H9 (cell line): Measurements from ENCODE around the gene RTN1. TPM values are rescaled to one million over a fixed set of nuclear protein-coding genes. Genes with fewer than 3 reads are reported as not detected.

Experiments used
- DNase-seq: peaks from one replicate; pipeline ENCODE4 v3.0.0-alpha.2; 2017
- H2AFZ ChIP-seq: one replicate; pipeline ENCODE4 v1.6.1; 2013; ENCODE audit warnings: mild to moderate bottlenecking, low read length, control low read depth, moderate library complexity
- H2AK5ac ChIP-seq: 2 replicates; pipeline ENCODE4 v1.6.1; 2013; ENCODE audit warnings: low read length, control low read depth, mixed read lengths; ENCODE audit not compliant: insufficient read length
- H2BK120ac ChIP-seq: one replicate; pipeline ENCODE4 v1.6.1; 2013; ENCODE audit warnings: low read depth, mild to moderate bottlenecking, low read length, control low read depth, inconsistent platforms; ENCODE audit not compliant: poor library complexity, severe bottlenecking
- H2BK12ac ChIP-seq: 2 replicates; pipeline ENCODE4 v1.6.1; 2013; ENCODE audit warnings: low read length, control low read depth, mixed read lengths, low read depth; ENCODE audit not compliant: insufficient read length
- H2BK15ac ChIP-seq: 2 replicates; pipeline ENCODE4 v1.6.1; 2013; ENCODE audit warnings: low read depth, low read length, control low read depth
- H2BK20ac ChIP-seq: one replicate; pipeline ENCODE4 v1.6.1; 2013; ENCODE audit warnings: low read depth, mild to moderate bottlenecking, low read length, control low read depth, inconsistent platforms; ENCODE audit not compliant: poor library complexity, severe bottlenecking
- H2BK5ac ChIP-seq: 2 replicates; pipeline ENCODE4 v1.6.1; 2013; ENCODE audit warnings: low read length, control low read depth, mixed read lengths; ENCODE audit not compliant: insufficient read length
- H3K14ac ChIP-seq: 2 replicates; pipeline ENCODE4 v1.6.1; 2013; ENCODE audit warnings: low read length, control low read depth; ENCODE audit not compliant: insufficient read depth
- H3K18ac ChIP-seq: 2 replicates; pipeline ENCODE4 v1.6.1; 2013; ENCODE audit warnings: low read depth, mild to moderate bottlenecking, mixed read lengths, low read length, control low read depth; ENCODE audit not compliant: insufficient read length
- H3K23ac ChIP-seq: 2 replicates; pipeline ENCODE4 v1.6.1; 2013; ENCODE audit warnings: low read length, control low read depth, mixed read lengths, low read depth; ENCODE audit not compliant: insufficient read length
- H3K23me2 ChIP-seq: 2 replicates; pipeline ENCODE4 v1.6.1; 2013; ENCODE audit warnings: low read depth, mild to moderate bottlenecking, mixed read lengths, low read length, control low read depth; ENCODE audit not compliant: insufficient read length, poor library complexity, severe bottlenecking
- H3K27ac ChIP-seq: 2 replicates; pipeline ENCODE4 v1.5.1; 2013; ENCODE audit warnings: low read length, control low read depth, mixed read lengths, low read depth; ENCODE audit not compliant: insufficient read length
- H3K27me3 ChIP-seq: 2 replicates; pipeline ENCODE4 v1.6.1; 2013; ENCODE audit warnings: low read length, control low read depth, inconsistent platforms; ENCODE audit not compliant: insufficient read depth
- H3K4ac ChIP-seq: 2 replicates; pipeline ENCODE4 v1.6.1; 2013; ENCODE audit warnings: low read depth, mild to moderate bottlenecking, control low read depth, inconsistent platforms, low read length, moderate library complexity
- H3K4me1 ChIP-seq: 2 replicates; pipeline ENCODE4 v1.6.1; 2013; ENCODE audit warnings: low read length, control low read depth, inconsistent platforms; ENCODE audit not compliant: insufficient read depth
- H3K4me2 ChIP-seq: 2 replicates; pipeline ENCODE4 v1.6.1; 2013; ENCODE audit warnings: low read length, control low read depth, mixed read lengths; ENCODE audit not compliant: insufficient read length, insufficient read depth
- H3K56ac ChIP-seq: 2 replicates; pipeline ENCODE4 v1.6.1; 2013; ENCODE audit warnings: low read depth, mild to moderate bottlenecking, mixed read lengths, low read length, control low read depth; ENCODE audit not compliant: insufficient read length
- H3K79me1 ChIP-seq: 2 replicates; pipeline ENCODE4 v1.6.1; 2013; ENCODE audit warnings: low read depth, mild to moderate bottlenecking, moderate library complexity, low read length, control low read depth, inconsistent platforms; ENCODE audit not compliant: insufficient read depth, poor library complexity, severe bottlenecking
- H3K79me2 ChIP-seq: 2 replicates; pipeline ENCODE4 v1.6.1; 2013; ENCODE audit warnings: low read length, control low read depth, inconsistent platforms; ENCODE audit not compliant: insufficient read depth
- H3K9ac ChIP-seq: 2 replicates; pipeline ENCODE4 v1.6.1; 2013; ENCODE audit warnings: low read length, control low read depth, mixed read lengths; ENCODE audit not compliant: insufficient read length; ENCODE audit errors: extremely low read depth
- H3K9me3 ChIP-seq: one replicate; pipeline ENCODE4 v1.6.1; 2013; ENCODE audit warnings: low read depth, low read length, inconsistent platforms; ENCODE audit not compliant: control insufficient read depth
- H3T11ph ChIP-seq: one replicate; pipeline ENCODE4 v1.6.1; 2013; ENCODE audit warnings: mild to moderate bottlenecking, low read length, control low read depth, inconsistent platforms
- H4K20me1 ChIP-seq: one replicate; pipeline ENCODE4 v1.6.1; 2013; ENCODE audit not compliant: control insufficient read depth, insufficient read length, insufficient read depth
- H4K5ac ChIP-seq: 2 replicates; pipeline ENCODE4 v1.6.1; 2013; ENCODE audit warnings: low read depth, mild to moderate bottlenecking, mixed read lengths, low read length, control low read depth; ENCODE audit not compliant: insufficient read length
- H4K8ac ChIP-seq: replicated peaks from 2 replicates; pipeline ENCODE4 v1.6.1; 2013; ENCODE audit warnings: low read length, control low read depth, mixed read lengths, low read depth; ENCODE audit not compliant: insufficient read length
- H4K91ac ChIP-seq: 2 replicates; pipeline ENCODE4 v1.6.1; 2013; ENCODE audit warnings: low read depth, mild to moderate bottlenecking, moderate library complexity, mixed read lengths, low read length, control low read depth; ENCODE audit not compliant: insufficient read length
- H3K27ac Mint-ChIP-seq, 3 experiments: 2 replicates in 2 of 3; 3 replicates in 1 of 3; pipeline ENCODE4 v1.8.0; 2020 to 2021; ENCODE audit warnings: mixed read lengths in 3 of 3, mild to moderate bottlenecking in 1 of 3, moderate library complexity in 1 of 3
- H3K27me3 Mint-ChIP-seq: 2 replicates; pipeline ENCODE4 v1.8.0; 2021; ENCODE audit warnings: low read depth, mild to moderate bottlenecking, moderate library complexity, mixed read lengths
- H3K36me3 Mint-ChIP-seq, 3 experiments: 2 replicates in 2 of 3; 3 replicates in 1 of 3; pipeline ENCODE4 v1.8.0; 2020 to 2021; ENCODE audit warnings: low read depth in 3 of 3, mixed read lengths in 3 of 3; ENCODE audit not compliant: insufficient read depth in 1 of 3
- H3K4me1 Mint-ChIP-seq, 2 experiments: 2 replicates each; pipeline ENCODE4 v1.8.0; 2020; ENCODE audit warnings: mixed read lengths in 2 of 2
- H3K4me3 Mint-ChIP-seq, 2 experiments: 2 replicates in 1 of 2; 3 replicates in 1 of 2; pipeline ENCODE4 v1.8.0; 2020 to 2021; ENCODE audit warnings: mild to moderate bottlenecking in 2 of 2, mixed read lengths in 2 of 2, moderate library complexity in 1 of 2
- H3K9me3 Mint-ChIP-seq, 2 experiments: 2 replicates in 1 of 2; 3 replicates in 1 of 2; pipeline ENCODE4 v1.8.0; 2020; ENCODE audit warnings: mild to moderate bottlenecking in 2 of 2, mixed read lengths in 2 of 2, moderate library complexity in 1 of 2
- CTCF ChIP-seq: fragments of 200-600 bp; sonication (generic); conservative IDR thresholded peaks from 3 replicates; pipeline ENCODE4 v1.8.0; 2021; ENCODE audit warnings: antibody characterized with exemption, mild to moderate bottlenecking
- WGBS: extraction: QIAGEN DNeasy Blood & Tissue Kit; methylation state at CpG from one replicate; pipeline ENCODE4 v1.1.7; 2013; ENCODE audit warnings: missing lambda C conversion rate, low lambda C conversion rate, mixed read lengths; ENCODE audit not compliant: insufficient read length; ENCODE audit errors: extremely low coverage; 5-methylcytosine and 5-hydroxymethylcytosine counted together
- total RNA-seq: library from RNA; stranded (reverse); gene quantifications from 2 replicates; pipeline ENCODE4 v1.2.1, GENCODE V29; 2021

RTN1 gene
- total RNA-seq, 1 experiment from 2014 or later, result 1.8 TPM

GRCh38 chr14:59588101-59588500 is 282.5 kb downstream of the RTN1 start:
- H2BK5ac ChIP-seq, result no peak overlapping the region
- no peak overlapping the region for H2BK20ac ChIP-seq
- no peaks in the 10 kb centered on the region; the same call in 1 of the 2 replicates for H3K4me1 ChIP-seq
- Mint-ChIP-seq H3K36me3 (no peaks in the 10 kb centered on the region; a peak in 1 of 7 replicates), H3K4me3 (no peak overlapping the region), H3K4me1 (peaks cover 0 to 3% of the 10 kb centered on the region in 2 experiments; a peak in 3 of 4 replicates), H3K27me3 (no peaks in the 10 kb centered on the region), H3K27ac (no peak overlapping the region), H3K9me3 (no peaks in the 10 kb centered on the region; a peak in 2 of 5 replicates)
- H4K91ac ChIP-seq, result no peak overlapping the region
- DNase-seq, result no peak
- no peaks in the 10 kb centered on the region for H3K79me1 ChIP-seq
- H3K4me2 ChIP-seq, result no peak overlapping the region
- no peak for TF ChIP-seq CTCF
- no peak overlapping the region for H2AFZ ChIP-seq
- H2BK15ac ChIP-seq, result no peak overlapping the region
- no peak overlapping the region for H2BK120ac ChIP-seq
- no peak overlapping the region for H4K8ac ChIP-seq
- no peak overlapping the region for H3K4ac ChIP-seq
- H4K5ac ChIP-seq, result no peak overlapping the region
- H3K9ac ChIP-seq, result no peak overlapping the region
- H3K9me3 ChIP-seq, result no peaks in the 10 kb centered on the region
- H3K14ac ChIP-seq, result no peak overlapping the region
- no peak overlapping the region for H3T11ph ChIP-seq
- no peaks in the 10 kb centered on the region for H3K27me3 ChIP-seq
- H3K56ac ChIP-seq, result no peak overlapping the region
- H4K20me1 ChIP-seq, result no peaks in the 10 kb centered on the region
- no peak overlapping the region for H2AK5ac ChIP-seq
- no peaks in the 10 kb centered on the region for H3K23me2 ChIP-seq
- no peak overlapping the region for H3K18ac ChIP-seq
- H3K23ac ChIP-seq, result no peak overlapping the region
- no peak overlapping the region for H2BK12ac ChIP-seq
- WGBS, result no CpG with 5 or more reads among the region's 3 CpGs
- no peak overlapping the region for H3K27ac ChIP-seq
- no peaks in the 10 kb centered on the region for H3K79me2 ChIP-seq
